ENCODE data around the gene MEIOSIN.
"Not testable (repeated sequence)": the region's sequence is repeated elsewhere in the genome, so short reads cannot be mapped to it uniquely, and the experiment has no call there.

MEIOSIN gene

DNA sequence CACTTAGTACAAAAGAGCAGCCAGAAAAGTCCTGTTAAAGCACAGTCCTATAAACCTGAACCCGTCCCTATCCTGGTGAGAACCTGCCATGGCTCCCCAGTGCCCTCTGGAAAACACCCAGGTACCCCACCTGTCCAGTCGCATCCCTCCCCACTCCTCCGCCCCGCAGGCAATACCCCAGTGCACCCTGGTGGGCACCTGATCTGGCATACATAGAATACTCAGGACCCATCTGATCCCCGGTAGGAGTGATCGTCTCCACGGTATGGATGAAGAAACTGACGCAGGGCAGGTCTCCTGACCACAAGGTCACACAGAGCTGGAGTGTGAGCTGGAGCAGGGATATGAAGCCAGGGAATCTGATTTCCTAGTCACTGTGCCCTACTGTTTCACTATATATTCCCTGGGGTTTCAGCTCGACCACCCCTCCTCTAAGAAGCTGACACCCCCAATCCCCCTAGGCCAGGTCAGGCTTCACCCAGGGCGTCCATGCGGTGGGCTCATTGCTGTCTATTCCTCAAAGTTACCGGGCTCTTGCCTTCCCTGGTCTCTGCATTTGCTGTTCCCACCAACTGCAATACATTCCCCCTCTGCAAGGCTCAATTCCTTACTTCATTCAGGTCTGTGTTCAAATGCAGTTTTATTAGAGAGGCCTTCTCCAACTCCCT lies 15.1 kb upstream of the MEIOSIN start:
- no peak for DNase-seq

- not testable (repeated sequence) for DNase-seq
Observed at GRCh38 chr19:45720065-45720464, 13.2 kb upstream of the MEIOSIN start.

DNA sequence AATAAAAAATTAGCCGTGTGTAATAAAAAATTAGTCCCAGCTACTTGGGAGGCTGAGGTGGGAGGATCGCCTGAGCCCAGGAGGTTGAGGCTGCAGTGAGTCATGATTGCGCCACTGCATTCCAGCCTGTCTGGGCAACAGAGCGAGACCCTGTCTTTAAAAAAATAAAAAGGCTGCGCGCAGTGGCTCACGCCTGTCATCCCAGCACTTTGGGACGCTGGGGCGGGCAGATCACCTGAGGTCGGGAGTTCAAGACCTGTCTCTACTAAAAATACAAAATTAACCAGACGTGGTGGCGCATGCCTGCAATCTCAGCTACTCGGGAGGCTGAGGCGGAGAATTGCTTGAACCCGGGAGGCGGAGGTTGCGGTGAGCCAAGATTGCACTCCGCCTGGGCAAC lies 4.6 kb upstream of the MEIOSIN start:
- not testable (repeated sequence) for DNase-seq

GRCh38 chr19:45729800-45730290 lies 3.4 kb upstream of the MEIOSIN start:
- DNase-seq = no peak

- DNase-seq = peak; percentile 76
Observed at GRCh38 chr19:45730368-45731288, 2.6 kb upstream of the MEIOSIN start, which contains the start of gene FBXO46. Gene FBXO46, minus strand, starts transcription at chr19:45730896. Its CDS starts 17,401 bp downstream, at chr19:45713495.

- DNase-seq = no peak
Observed at GRCh38 chr19:45739498-45740439, 6.5 kb downstream of the MEIOSIN start.

DNA sequence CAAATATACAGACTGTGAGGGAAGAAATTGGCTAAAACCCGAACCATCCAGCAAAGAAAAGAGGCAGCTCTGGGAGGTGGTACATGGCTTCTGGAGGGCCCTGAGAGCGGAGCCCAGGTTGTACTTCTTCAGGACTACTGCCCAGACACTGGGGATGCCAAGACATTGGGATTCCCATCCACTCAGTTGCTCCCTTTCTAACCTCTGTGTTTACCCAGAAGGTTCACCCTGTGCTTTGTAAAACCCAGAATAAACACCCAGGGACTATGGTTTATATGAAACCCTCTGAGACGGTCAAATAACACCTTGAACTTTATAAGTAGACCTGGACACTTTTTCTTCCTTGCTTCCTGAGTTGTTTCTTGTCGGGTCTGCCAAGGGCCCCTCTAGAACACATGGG lies 9.7 kb downstream of the MEIOSIN start:
- DNase-seq = no peak

DNA sequence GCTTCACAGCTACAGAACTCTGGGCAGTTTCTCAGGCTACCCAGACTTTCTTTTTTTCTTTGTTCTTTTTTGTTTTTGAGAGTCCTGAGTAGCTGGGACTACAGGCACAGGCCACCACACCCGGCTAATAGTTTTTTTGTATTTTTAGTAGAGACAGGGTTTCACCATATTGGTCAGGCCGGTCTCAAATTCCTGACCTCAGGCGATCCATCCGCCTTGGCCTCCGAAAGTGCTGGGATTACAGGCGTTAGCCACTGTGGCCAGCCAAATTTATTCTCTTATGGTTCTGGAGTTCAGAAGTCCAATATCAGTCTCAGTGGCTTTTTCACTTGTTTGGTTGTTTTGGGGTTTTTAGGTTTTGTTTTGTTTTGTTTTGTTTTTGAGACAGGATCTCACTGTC lies 12.4 kb downstream of the MEIOSIN start:
- DNase-seq = no peak

DNA sequence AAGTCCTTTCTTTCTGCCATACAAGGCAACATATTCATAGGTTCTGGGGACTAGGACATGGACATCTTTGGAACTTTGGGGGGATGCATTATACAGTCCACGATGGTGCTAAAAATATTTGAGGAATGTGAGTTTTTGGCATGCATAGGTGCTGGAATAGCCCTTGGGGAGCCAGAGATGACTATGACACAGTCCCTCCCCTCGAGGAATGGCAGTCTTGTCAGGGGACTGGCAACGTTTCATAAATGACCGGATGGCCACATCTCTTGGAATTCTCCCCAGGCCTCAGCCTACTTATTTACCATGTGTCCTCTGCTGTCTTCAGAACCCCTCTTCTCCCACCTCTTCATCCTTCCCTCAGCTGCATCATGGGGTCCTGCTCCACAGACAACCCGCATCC lies 13.6 kb downstream of the MEIOSIN start:
- no peak for DNase-seq

- no peak for DNase-seq
Observed at GRCh38 chr19:45747513-45747912, 14.3 kb downstream of the MEIOSIN start.

DNA sequence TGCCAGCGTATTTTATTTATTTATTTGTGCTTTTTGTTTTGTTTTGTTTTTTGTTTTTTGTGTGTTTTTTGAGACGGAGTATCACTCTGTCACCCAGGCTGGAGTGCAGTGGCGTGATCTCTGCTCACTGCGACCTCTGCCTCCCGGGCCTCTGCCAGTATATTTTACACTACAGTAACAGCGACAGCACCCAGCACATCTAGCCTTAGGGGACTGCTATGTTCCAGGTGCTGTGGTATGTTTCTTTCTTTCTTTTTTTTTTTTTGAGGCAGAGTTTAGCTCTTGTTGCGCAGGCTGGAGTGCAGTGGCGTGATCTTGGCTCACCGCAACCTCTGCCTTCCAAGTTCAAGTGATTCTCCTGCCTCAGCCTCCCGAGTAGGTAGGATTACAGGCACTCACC lies 18.2 kb downstream of the MEIOSIN start:
- DNase-seq = not testable (repeated sequence)

DNA sequence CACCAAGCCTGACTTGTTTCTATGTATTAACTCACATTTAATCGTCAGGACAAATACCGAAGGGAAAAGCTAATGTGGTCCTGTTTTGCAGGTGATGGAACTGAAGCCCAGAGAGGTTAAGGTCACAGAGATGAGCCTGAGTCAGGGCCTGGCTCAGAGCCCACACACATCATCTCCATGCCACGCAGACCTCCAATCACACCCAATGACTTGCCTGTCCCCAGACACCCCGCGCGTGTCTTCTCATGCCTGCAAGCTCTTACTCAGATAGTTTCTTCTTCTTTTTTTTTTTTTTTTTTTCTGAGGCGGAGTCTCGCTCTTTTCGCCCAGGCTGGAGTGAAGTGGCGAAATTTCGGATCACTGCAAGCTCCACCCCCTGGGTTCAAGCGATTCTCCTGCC lies 19.4 kb downstream of the MEIOSIN start:
- DNase-seq = no peak

DNA sequence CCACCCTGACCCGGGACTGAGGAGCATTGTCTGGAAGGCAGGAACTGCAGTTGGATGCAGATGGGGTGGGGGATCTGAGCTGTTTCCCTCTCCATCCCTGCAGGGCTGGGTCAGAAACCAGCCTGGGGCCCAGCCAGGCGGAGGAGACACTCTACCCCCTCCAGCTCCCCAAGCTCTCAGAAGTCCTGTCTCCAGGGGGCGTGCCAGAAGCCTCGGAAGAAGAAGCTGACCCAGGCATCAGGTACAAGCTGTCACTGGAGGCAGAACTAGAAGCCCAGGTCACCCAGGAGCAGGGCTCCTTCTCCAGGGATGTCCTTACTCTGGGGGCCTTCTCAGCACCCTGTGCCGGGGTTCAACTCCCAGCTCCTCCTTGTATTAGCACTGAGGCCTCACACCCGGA lies 20.3 kb downstream of the MEIOSIN start:
- no peak for DNase-seq

- no peak for DNase-seq
Observed at GRCh38 chr19:45754323-45754722, 21.1 kb downstream of the MEIOSIN start.

DNA sequence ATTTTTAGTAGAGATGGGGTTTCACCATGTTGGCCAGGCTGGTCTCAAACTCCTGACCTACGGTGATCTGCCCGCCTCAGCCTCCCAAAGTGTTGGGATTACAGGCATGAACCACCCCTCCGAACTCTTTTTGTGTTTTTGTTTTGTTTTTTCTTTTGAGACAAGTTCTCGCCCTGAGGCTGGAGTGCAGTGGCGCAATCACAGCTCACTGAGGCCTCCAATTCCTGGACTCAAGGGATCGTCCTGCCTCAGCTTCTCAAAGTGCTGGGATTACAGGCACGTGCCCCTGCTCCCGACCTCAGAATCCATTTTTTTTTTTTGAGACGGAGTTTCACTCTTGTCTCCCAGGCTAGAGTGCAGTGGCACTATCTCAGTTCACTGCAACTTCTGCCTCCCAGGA lies 24.5 kb downstream of the MEIOSIN start:
- DNase-seq = no peak

- DNase-seq = no peak
Observed at GRCh38 chr19:45758921-45759320, 25.7 kb downstream of the MEIOSIN start.

DNA sequence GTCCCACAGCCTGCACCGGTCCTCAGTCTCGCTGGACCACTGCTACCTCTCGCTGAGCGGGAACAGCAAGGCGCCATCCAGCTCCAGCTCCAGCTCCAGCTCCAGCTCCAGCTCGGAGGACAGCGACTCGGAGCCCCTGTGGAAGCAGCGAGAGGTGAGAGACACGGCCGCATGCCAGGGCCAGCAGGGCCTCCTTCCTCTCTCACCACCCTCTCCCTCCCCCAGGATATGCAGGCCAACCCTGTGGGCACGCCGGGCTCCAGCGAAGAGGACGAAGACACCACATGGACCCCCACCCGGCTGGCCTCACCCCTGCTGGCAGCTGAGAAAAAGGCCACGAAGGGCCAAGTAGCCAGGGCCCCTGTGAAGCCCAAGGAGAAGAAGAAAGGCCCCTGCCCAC lies 28.5 kb downstream of the MEIOSIN start:
- DNase-seq = no peak

DNA sequence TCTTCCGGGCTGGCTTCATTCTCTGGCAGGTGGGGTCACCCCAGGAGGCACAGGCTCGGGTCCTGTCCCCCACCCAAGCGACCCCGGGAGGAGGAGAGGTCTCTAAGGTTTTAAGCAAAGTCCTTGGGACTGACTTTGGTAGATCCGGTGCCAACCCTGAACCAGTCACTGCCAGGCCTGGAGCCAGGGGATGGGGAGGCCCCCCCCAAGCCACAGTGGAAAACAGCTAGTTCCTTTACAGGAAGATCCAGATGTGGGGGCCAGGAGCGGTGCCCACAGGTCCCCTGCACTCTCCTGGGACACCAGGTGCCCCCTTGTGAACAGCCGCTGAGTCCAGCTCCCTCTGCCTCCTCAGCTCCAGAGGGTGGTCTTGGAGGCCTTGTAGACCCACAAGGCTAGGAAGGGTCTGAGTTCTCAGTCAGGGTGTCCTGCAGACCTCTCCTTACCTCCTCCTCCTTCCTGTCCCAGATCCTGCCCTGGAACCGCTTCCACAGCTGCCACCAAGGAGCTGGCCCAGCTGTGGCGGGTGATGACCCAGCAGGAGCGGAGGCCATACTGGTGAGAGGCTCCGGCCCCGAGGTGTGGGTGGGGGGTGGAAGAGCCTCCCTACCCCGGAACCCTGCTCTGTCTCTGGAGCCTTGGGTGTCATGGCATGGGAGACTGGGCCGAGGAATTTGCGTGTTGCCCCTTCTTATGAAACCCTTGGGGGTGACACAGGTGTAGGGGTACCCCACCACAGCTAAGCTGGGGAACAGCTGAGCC lies 29.8 kb downstream of the MEIOSIN start:
- DNase-seq = no peak

GRCh38 chr19:45763691-45764294 lies 30.6 kb downstream of the MEIOSIN start:
- DNase-seq = no peak

- DNase-seq = peak; percentile 50
Observed at GRCh38 chr19:45764475-45764874, 31.2 kb downstream of the MEIOSIN start.

Data from right kidney (tissue), 1 donor.